ENCODE results near the gene LIPK. TPM values are rescaled to one million over a fixed set of nuclear protein-coding genes. Genes with fewer than 3 reads are reported as not detected.

LIPK gene
- total RNA-seq, 4 donors from 2014 or later = 1.9 to 3.3 (median 2.4) TPM; not detected in 1

DNA sequence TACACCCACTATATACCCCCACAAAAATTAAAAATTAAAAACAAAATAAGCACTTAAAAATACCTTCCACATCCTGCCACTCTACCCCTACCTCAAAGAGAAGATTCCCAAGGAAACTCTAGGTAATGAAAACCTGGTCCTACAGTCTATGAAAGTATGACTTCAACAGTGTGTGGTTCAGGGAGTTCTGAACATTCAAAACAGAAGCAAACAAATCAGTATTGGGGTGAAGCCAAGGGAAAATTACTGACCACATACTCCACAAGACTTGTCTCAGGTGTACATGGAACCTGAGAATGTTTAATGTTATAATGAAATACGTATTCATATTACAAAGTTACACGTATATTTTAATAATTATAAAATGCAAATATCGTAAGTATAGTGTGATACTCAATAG lies 76.2 kb downstream of the LIPK start:
- WGBS, 2 donors = 65 to 71% methylated on average over 3 of the region's 3 CpGs

GRCh38 chr10:88783724-88784123 lies 77.7 kb downstream of the LIPK start:
- Histone ChIP-seq H3K27ac (no peak overlapping the region), H3K36me3 (no peaks in the 10 kb centered on the region), H3K27me3 (peaks cover 0 to 3% (median 0%) of the 10 kb centered on the region in 4 donors), H3K9me3 (no peaks in the 10 kb centered on the region), H3K4me3 (no peak overlapping the region), H3K4me1 (no peaks in the 10 kb centered on the region)
- no peak for DNase-seq
- intact Hi-C loops (cut with DNase I) = no loop called here
- TF ChIP-seq CTCF (IDR thresholded peaks at IDR 0.05) = no peak
- TF ChIP-seq POLR2A (IDR thresholded peaks at IDR 0.05) = no peak
- 63 to 69% methylated on average over 3 of the region's 3 CpGs for WGBS, 2 donors

More for the DNA sequence above, 76.2 kb downstream of the LIPK start:
- no peak for DNase-seq
- H3K27ac ChIP-seq = no peak overlapping the region
- H3K4me1 ChIP-seq = no peaks in the 10 kb centered on the region
- no peak overlapping the region for H3K4me3 ChIP-seq
- intact Hi-C loops (cut with DNase I) = no loop called here
- TF ChIP-seq CTCF (IDR thresholded peaks at IDR 0.05) (no peak), POLR2A (IDR thresholded peaks at IDR 0.05) (no peak)
- H3K27me3 ChIP-seq = peaks cover 0 to 3% (median 0%) of the 10 kb centered on the region in 4 donors
- H3K36me3 ChIP-seq = no peaks in the 10 kb centered on the region
- no peaks in the 10 kb centered on the region for H3K9me3 ChIP-seq

DNA sequence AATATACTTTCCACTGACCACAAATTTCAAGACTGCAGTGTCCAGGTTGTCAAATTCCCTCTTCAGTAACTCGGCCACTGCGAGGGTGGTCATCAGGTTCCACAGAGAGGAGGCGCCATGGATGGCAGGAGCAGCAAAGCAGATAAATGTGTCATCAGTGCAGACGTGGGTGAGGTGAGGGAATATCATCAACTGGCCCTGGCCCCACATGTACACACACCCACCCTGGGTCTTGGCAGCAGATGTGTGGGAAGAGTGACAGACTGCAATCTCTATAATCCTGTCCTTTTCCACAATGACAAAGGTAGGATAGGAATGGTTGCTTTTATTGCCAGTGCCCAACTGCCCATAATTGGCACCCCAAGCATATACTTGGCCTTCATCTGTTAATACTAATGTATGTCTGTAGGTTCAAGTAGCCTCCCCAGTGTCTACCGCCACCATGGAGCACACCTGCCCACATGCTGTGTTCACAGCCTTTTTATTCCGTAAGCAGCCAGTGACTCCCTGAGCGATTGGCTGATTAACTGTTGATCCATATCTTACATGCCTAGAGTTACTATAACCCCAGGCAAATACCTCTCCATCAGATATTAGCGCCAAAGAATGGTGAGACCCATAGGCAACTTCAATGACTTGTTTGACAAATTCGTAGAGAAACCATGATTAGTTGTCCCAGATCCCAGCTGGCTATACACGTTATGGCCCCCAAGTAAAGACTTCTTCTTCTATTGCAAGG lies 80.2 kb downstream of the LIPK start:
- TF ChIP-seq CTCF (IDR thresholded peaks at IDR 0.05) (no peak), POLR2A (IDR thresholded peaks at IDR 0.05) (no peak)
- Histone ChIP-seq H3K4me1 (no peaks in the 10 kb centered on the region), H3K9me3 (no peaks in the 10 kb centered on the region), H3K4me3 (no peak overlapping the region), H3K27me3 (peaks cover 0 to 3% (median 0%) of the 10 kb centered on the region in 4 donors), H3K36me3 (no peaks in the 10 kb centered on the region), H3K27ac (no peak overlapping the region)
- DNase-seq = no peak
- intact Hi-C loops (cut with DNase I) = no loop called here
- 83% methylated on average over 10 of the region's 10 CpGs for WGBS, 2 donors

DNA sequence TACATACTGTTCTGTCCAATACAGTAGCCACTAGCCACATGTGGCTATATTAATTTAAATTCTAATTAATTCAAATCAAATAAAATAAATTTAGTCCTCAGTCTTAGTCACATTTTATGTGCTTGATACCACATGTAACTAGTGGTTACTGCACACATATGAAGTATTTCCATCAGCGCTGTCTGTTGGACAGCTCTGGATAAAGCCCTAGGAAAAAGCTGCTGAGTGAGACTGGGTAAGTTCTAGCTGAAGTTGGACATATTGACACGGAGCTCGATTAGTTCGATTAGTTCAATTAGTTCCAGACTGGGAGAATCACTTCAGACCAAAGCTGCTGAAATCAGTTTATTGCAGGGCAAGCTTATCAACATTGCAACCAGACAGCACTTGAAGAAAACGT lies 81.4 kb downstream of the LIPK start:
- Histone ChIP-seq H3K9me3 (no peaks in the 10 kb centered on the region), H3K36me3 (no peaks in the 10 kb centered on the region), H3K4me3 (no peak overlapping the region), H3K27ac (no peak overlapping the region), H3K4me1 (no peaks in the 10 kb centered on the region), H3K27me3 (peaks cover 0 to 3% (median 0%) of the 10 kb centered on the region in 4 donors)
- intact Hi-C loops (cut with DNase I) = no loop called here
- DNase-seq = no peak
- TF ChIP-seq CTCF (IDR thresholded peaks at IDR 0.05) (no peak), POLR2A (IDR thresholded peaks at IDR 0.05) (no peak)
- WGBS, 2 donors = 88 to 96% methylated on average over 5 of the region's 5 CpGs

- no peak for DNase-seq
- Histone ChIP-seq H3K36me3 (no peaks in the 10 kb centered on the region), H3K9me3 (no peaks in the 10 kb centered on the region), H3K4me3 (no peak overlapping the region), H3K27ac (no peak overlapping the region), H3K4me1 (no peaks in the 10 kb centered on the region), H3K27me3 (no peaks in the 10 kb centered on the region)
- no peak for TF ChIP-seq CTCF (IDR thresholded peaks at IDR 0.05)
- intact Hi-C loops (cut with DNase I) = no loop called here
Measured at GRCh38 chr10:88788924-88789323, 82.9 kb downstream of the LIPK start.

All from esophagus squamous epithelium (tissue), 5 donors.